Loucy (cell line): ENCODE data around the gene GIMAP7.

ENCODE experiments used
- CTCF ChIP-seq: fragments of 200-600 bp; sonication (generic); conservative IDR thresholded peaks from 2 replicates; pipeline ENCODE4 v1.5.1; 2014; ENCODE audit warnings: mild to moderate bottlenecking, antibody characterized with exemption, low read length
- EZH2phosphoT487 ChIP-seq: fragments of 200-600 bp; IDR thresholded peaks from 2 replicates; pipeline ENCODE4 v1.6.1; 2018; ENCODE audit warnings: antibody characterized with exemption, mild to moderate bottlenecking, moderate library complexity, borderline replicate concordance

DNA sequence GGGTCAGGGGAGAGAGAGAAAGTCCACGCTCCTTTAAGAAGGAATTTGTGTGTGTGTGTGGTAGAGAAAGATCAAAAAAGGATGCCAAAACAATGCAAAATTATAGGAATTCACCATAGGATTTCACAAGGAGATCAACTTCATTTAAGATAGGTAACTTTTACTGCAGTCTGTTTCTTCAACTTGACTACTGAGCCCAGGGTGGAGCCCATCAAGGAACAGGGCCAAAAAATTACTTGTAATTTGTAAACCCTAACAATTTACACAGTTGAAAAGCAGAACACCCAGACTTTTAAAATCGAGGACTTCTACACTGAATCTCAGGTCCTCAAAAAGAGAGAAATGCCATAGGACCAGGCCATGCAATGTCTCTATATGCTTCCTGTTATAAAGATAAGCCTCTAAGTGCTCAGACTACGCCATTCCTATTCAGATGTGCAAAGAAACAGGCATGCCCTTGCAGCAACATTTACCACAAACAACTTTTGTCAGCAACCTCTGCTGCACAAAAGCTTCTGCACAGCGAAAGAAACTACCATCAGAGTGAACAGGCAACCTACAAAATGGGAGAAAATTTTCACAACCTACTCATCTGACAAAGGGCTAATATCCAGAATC lies 42.0 kb downstream of the GIMAP7 start:
- TF ChIP-seq CTCF, result no peak
- TF ChIP-seq EZH2phosphoT487, result no peak
